K562 (cell line): Measurements from ENCODE around the gene FGGY. TPM values are rescaled to one million over a fixed set of nuclear protein-coding genes. Genes with fewer than 3 reads are reported as not detected.

Experiments used
- ATAC-seq: fragments of 200-7000 bp; cut with Tn5 transposase; 3 replicates; pipeline ENCODE4 v1.9.1; 2020; ENCODE audit warnings: moderate library complexity
- BruUV-seq: library from RNA; stranded (reverse); fragments of 400-500 nt; replicated peaks from 2 replicates; lab custom pipeline; 2021; lab: Mats Ljungman, UMichigan
- CTCF ChIA-PET: fragments of 300-600 bp; formaldehyde crosslinking; extraction: SDS; loops from one replicate; lab custom pipeline; 2021; ENCODE audit warnings: low intra/inter-chr PET ratio; lab: Yijun Ruan, JAX
- POLR2A ChIA-PET: fragments of 300-600, 350-650 bp; sonication (Branson Sonifier 250); formaldehyde crosslinking; extraction: SDS; loops from one replicate; lab custom pipeline; 2021; ENCODE audit warnings: antibody characterized with exemption, inconsistent platforms; lab: Yijun Ruan, JAX
- DNase-seq, 4 experiments: peaks; one replicate each; pipeline versions ENCODE4 v3.0.0 to v3.0.0-alpha.2; 2011 to 2018; ENCODE audit warnings: low spot score in 3 of 4, mixed read lengths in 3 of 4; ENCODE audit errors: extremely low read depth in 1 of 4
- FAIRE-seq: peaks from 2 replicates; lab custom pipeline; 2011; peaks lifted over from hg19 to GRCh38; lab: Jason Lieb, UNC
- H2AFZ ChIP-seq: 2 replicates; pipeline ENCODE4 v1.6.0; 2011; ENCODE audit warnings: low read depth, low read length, control low read depth, inconsistent platforms
- H3K27ac ChIP-seq: fragments of 200-600 bp; 3 replicates; pipeline ENCODE4 v1.8.0; 2011; ENCODE audit warnings: low read depth, mild to moderate bottlenecking, control low read depth, inconsistent platforms, low read length, moderate library complexity, mixed read lengths; ENCODE audit errors: extremely low read depth
- H3K27me3 ChIP-seq, 2 experiments: fragments of 300-600 bp in 1 of 2; 2 replicates in 1 of 2; 3 replicates in 1 of 2; pipeline versions ENCODE4 v1.6.0 to v1.8.0; 2011; ENCODE audit warnings: inconsistent platforms in 2 of 2, low read length in 2 of 2, mild to moderate bottlenecking in 1 of 2, mixed read lengths in 1 of 2, moderate library complexity in 1 of 2; ENCODE audit not compliant: control insufficient read depth in 2 of 2, insufficient read depth in 2 of 2
- H3K36me3 ChIP-seq: fragments of 300-600 bp; 3 replicates; pipeline ENCODE4 v1.8.0; 2011; ENCODE audit warnings: mild to moderate bottlenecking, low read length, inconsistent platforms; ENCODE audit not compliant: control insufficient read depth, insufficient read depth
- H3K4me1 ChIP-seq, 2 experiments: fragments of 200-600 bp in 1 of 2; replicated peaks in 1 of 2; 2 replicates in 1 of 2; 3 replicates in 1 of 2; pipeline versions ENCODE4 v1.5.1 to v1.8.0; 2011; ENCODE audit warnings: inconsistent platforms in 2 of 2, low read length in 2 of 2, mild to moderate bottlenecking in 1 of 2, mixed read lengths in 1 of 2, moderate library complexity in 1 of 2; ENCODE audit not compliant: control insufficient read depth in 2 of 2, insufficient read depth in 2 of 2
- H3K4me2 ChIP-seq: 2 replicates; pipeline ENCODE4 v1.6.1; 2011; ENCODE audit warnings: low read length, control low read depth, inconsistent platforms, mixed read lengths; ENCODE audit not compliant: insufficient read depth
- H3K4me3 ChIP-seq: fragments of 200-600 bp; sonication (generic), shearing (Covaris generic); 2 replicates; pipeline ENCODE4 v1.5.1; 2016; ENCODE audit warnings: control low read depth, inconsistent platforms
- H3K79me2 ChIP-seq: fragments of 200-600 bp; 3 replicates; pipeline ENCODE4 v1.8.0; 2011; ENCODE audit warnings: low read length, inconsistent platforms; ENCODE audit not compliant: control insufficient read depth, insufficient read depth
- H3K9ac ChIP-seq, 2 experiments: 2 replicates each; pipeline versions ENCODE4 v1.6.0 to v1.6.1; 2011; ENCODE audit warnings: low read depth in 2 of 2, low read length in 2 of 2, control low read depth in 1 of 2, inconsistent platforms in 1 of 2, mild to moderate bottlenecking in 1 of 2, mixed read lengths in 1 of 2; ENCODE audit not compliant: insufficient read depth in 1 of 2
- H3K9me1 ChIP-seq: one replicate; pipeline ENCODE4 v1.6.0; 2011; ENCODE audit warnings: inconsistent platforms, mild to moderate bottlenecking, low read length, moderate library complexity; ENCODE audit not compliant: control insufficient read depth, insufficient read depth
- H3K9me3 ChIP-seq: replicated peaks from 2 replicates; pipeline ENCODE4 v1.5.1; 2011; ENCODE audit warnings: low read depth, low read length, inconsistent platforms; ENCODE audit not compliant: control insufficient read depth, insufficient read depth
- H4K20me1 ChIP-seq: replicated peaks from 2 replicates; pipeline ENCODE4 v1.6.1; 2011; ENCODE audit warnings: low read length, inconsistent platforms, mixed read lengths; ENCODE audit not compliant: control insufficient read depth, insufficient read depth
- CLOCK ChIP-seq: fragments of 250-450 bp; sonication (Bioruptor Pico); IDR thresholded peaks from 2 replicates; pipeline ENCODE4 v1.4.0; 2020; ENCODE audit warnings: mild to moderate bottlenecking, moderate library complexity, borderline replicate concordance
- FOXJ3 ChIP-seq: sonication (generic); formaldehyde crosslinking; IDR thresholded peaks from 2 replicates; pipeline ENCODE4 v1.4.0; 2020; ENCODE audit warnings: mild to moderate bottlenecking, missing genetic modification reagents
- GMEB1 ChIP-seq: fragments of 250-450 bp; sonication (Bioruptor Pico); IDR thresholded peaks from 2 replicates; pipeline ENCODE4 v1.4.0; 2020; ENCODE audit warnings: mild to moderate bottlenecking
- HES1 ChIP-seq: fragments of 450-650 bp; IDR thresholded peaks from 2 replicates; pipeline ENCODE4 v1.6.1; 2016; ENCODE audit warnings: low read depth, mild to moderate bottlenecking, moderate library complexity
- NEUROD1 ChIP-seq: fragments of 150-350 bp; IDR thresholded peaks from 2 replicates; pipeline ENCODE4 v1.6.1; 2014; ENCODE audit warnings: borderline replicate concordance, low read length, low read depth; ENCODE audit not compliant: partially characterized antibody
- NONO ChIP-seq, 2 experiments: fragments of 200-400 bp in 1 of 2; fragments of 450-650 bp in 1 of 2; formaldehyde crosslinking in 1 of 2; IDR thresholded peaks; 2 replicates each; pipeline ENCODE4 v1.6.1; 2017; ENCODE audit warnings: low read depth in 2 of 2, mild to moderate bottlenecking in 2 of 2, moderate library complexity in 2 of 2, low read length in 1 of 2
- SIX5 ChIP-seq, 2 experiments: IDR thresholded peaks; 2 replicates each; pipeline ENCODE4 v1.6.1; 2011; ENCODE audit warnings: low read length in 2 of 2, borderline replicate concordance in 1 of 2, low read depth in 1 of 2, mild to moderate bottlenecking in 1 of 2, moderate library complexity in 1 of 2; ENCODE audit not compliant: insufficient read depth in 1 of 2
- ZNF217 ChIP-seq: sonication (generic); formaldehyde crosslinking; IDR thresholded peaks from 2 replicates; pipeline ENCODE4 v1.8.0; 2022; ENCODE audit warnings: mild to moderate bottlenecking, missing genetic modification reagents
- ZNF444 ChIP-seq: fragments of 250-450 bp; sonication (Bioruptor Pico); IDR thresholded peaks from 2 replicates; pipeline ENCODE4 v1.4.0; 2020; ENCODE audit warnings: mild to moderate bottlenecking, moderate library complexity
- WGBS: fragments of 100-300 bp; shearing (Covaris generic); methylation state at CpG from one replicate; pipeline ENCODE4 v1.1.6; 2016; ENCODE audit warnings: low coverage, mixed read lengths; ENCODE audit not compliant: insufficient coverage; ENCODE audit errors: missing lambda C conversion rate; 5-methylcytosine and 5-hydroxymethylcytosine counted together
- in situ Hi-C: fragments of 300-500 bp; cut with MboI; formaldehyde crosslinking; loops from 4 replicates; pipeline ENCODE4 v1.15.0; 2018; ENCODE audit warnings: inconsistent platforms, mixed read lengths
- intact Hi-C: fragments of 100-400 bp; cut with micrococcal nuclease; formaldehyde crosslinking; loops from 2 replicates; pipeline ENCODE4 v1.14.2; 2022
- polyA plus RNA-seq, 8 experiments: library from polyadenylated mRNA; depleted of rRNA in 4 of 8; stranded (reverse) in 5 of 8; unstranded in 3 of 8; fragments of >200 nt; fragmentation: Nextera tagmentation in 2 of 8; fragmentation: Illumina TruSeq in 1 of 8; extraction: Ambion mirVana in 2 of 8; extraction: Trizol in 1 of 8; gene quantifications; 2 replicates each; pipeline versions ENCODE4 v1.2.1 to v1.2.3, GENCODE V29; 2011 to 2014; ENCODE audit warnings: inconsistent platforms in 1 of 8, missing spikeins in 1 of 8
- total RNA-seq, 7 experiments: library from RNA; depleted of rRNA in 6 of 7; stranded (reverse); fragments of >200 nt in 6 of 7; fragmentation: Illumina TruSeq in 2 of 7; extraction: Trizol in 2 of 7; gene quantifications; 2 replicates each; pipeline versions ENCODE4 v1.2.1 to v1.2.3, GENCODE V29; 2011 to 2021; ENCODE audit warnings: low replicate concordance in 1 of 7

Gene FGGY
- total and polyA plus RNA-seq, 9 of the 15 experiments (the other 6 are each of a cell fraction or from before 2014, with no cell fraction given): 9.7 to 19.2 (median 12.6) TPM

GRCh38 chr1:59248758-59249157 lies 48.1 kb upstream of the FGGY start:
- no peaks in the 10 kb centered on the region for H4K20me1 ChIP-seq
- in situ Hi-C loops: no loop called here
- ChIA-PET CTCF (no interaction called here), POLR2A (no interaction called here)
- H3K4me2 ChIP-seq: no peak overlapping the region
- TF ChIP-seq NONO (IDR thresholded peaks at IDR 0.05; ENCODE audit: low read depth in 2 of 2, low read length in 1 of 2): no peak
- no peak overlapping the region for H3K27ac ChIP-seq
- no peak overlapping the region for H2AFZ ChIP-seq
- no TSS peak for BruUV-seq
- WGBS: 0% methylated on average over 1 of the region's 1 CpG
- intact Hi-C loops: no loop called here
- H3K9ac ChIP-seq: no peak overlapping the region
- DNase-seq: no peak
- no peaks in the 10 kb centered on the region for H3K9me3 ChIP-seq
- H3K36me3 ChIP-seq: no peaks in the 10 kb centered on the region
- no peak for ATAC-seq
- no peak for FAIRE-seq
- H3K9me1 ChIP-seq: no peaks in the 10 kb centered on the region
- no peaks in the 10 kb centered on the region for H3K27me3 ChIP-seq
- no peaks in the 10 kb centered on the region for H3K79me2 ChIP-seq
- H3K4me3 ChIP-seq: no peak overlapping the region
- no peaks in the 10 kb centered on the region; a peak in 1 of 5 replicates for H3K4me1 ChIP-seq

- in situ Hi-C loops: no loop called here
- no peak for FAIRE-seq
- no peak for ATAC-seq
- no peaks in the 10 kb centered on the region for H3K79me2 ChIP-seq
- no peaks in the 10 kb centered on the region for H3K36me3 ChIP-seq
- ChIA-PET CTCF (no interaction called here), POLR2A (interaction anchor here (0.6 kb wide), 2 partner anchors 83 to 142 kb away, joined by 3 read pairs; no protein-coding TSS in a partner anchor)
- no peaks in the 10 kb centered on the region for H3K9me1 ChIP-seq
- intact Hi-C loops: no loop called here
- WGBS: 8% methylated on average over 4 of the region's 4 CpGs
- no TSS peak for BruUV-seq
- no peak overlapping the region for H3K9ac ChIP-seq
- no peak overlapping the region for H3K4me2 ChIP-seq
- H3K27ac ChIP-seq: no peak overlapping the region
- no peak for DNase-seq
- H3K4me1 ChIP-seq: no peaks in the 10 kb centered on the region; a peak in 1 of 5 replicates
- H3K27me3 ChIP-seq: no peaks in the 10 kb centered on the region
- no peaks in the 10 kb centered on the region for H4K20me1 ChIP-seq
- no peak overlapping the region for H2AFZ ChIP-seq
- H3K4me3 ChIP-seq: no peak overlapping the region
- no peaks in the 10 kb centered on the region for H3K9me3 ChIP-seq
- TF ChIP-seq CLOCK (no peak), SIX5 (IDR thresholded peaks at IDR 0.05; ENCODE audit: borderline replicate concordance in 1 of 2, insufficient read depth in 1 of 2, low read depth in 1 of 2, low read length in 2 of 2) (no peak), HES1 (no peak), GMEB1 (CRISPR knock-in tag) (no peak), NEUROD1 (no peak), ZNF217 (CRISPR knock-in tag) (no peak), FOXJ3 (CRISPR knock-in tag) (no peak), ZNF444 (CRISPR knock-in tag) (no peak)
Measured at GRCh38 chr1:59249396-59250137, 47.3 kb upstream of the FGGY start.
